Activated B cell treated with CpG ODN at 0.5 μM for 24 hours (primary cell): ENCODE measurements around the gene PLCB1. TPM values are rescaled to one million over a fixed set of nuclear protein-coding genes. Genes with fewer than 3 reads are reported as not detected.

ENCODE experiments used
- ATAC-seq: fragments of 200-7000 bp; cut with Tn5 transposase; one replicate; pipeline ENCODE4 v1.10.0; 2021; ENCODE audit warnings: low read depth, mild to moderate bottlenecking, moderate library complexity
- CTCF ChIA-PET: fragments of 350-600 bp; sonication (Branson Sonifier 250); formaldehyde crosslinking; loops from one replicate; lab custom pipeline; 2021; ENCODE audit warnings: antibody characterized with exemption; lab: Charles Lee
- POLR2A ChIA-PET: fragments of 350-600 bp; sonication (Branson Sonifier 250); formaldehyde crosslinking; loops from one replicate; lab custom pipeline; 2021; ENCODE audit warnings: antibody characterized with exemption; lab: Charles Lee
- DNase-seq: peaks from one replicate; pipeline ENCODE4 v3.0.0; 2022
- H3K27ac Mint-ChIP-seq: one replicate; pipeline ENCODE4 v1.8.0; 2020; ENCODE audit warnings: mixed read lengths
- H3K27me3 Mint-ChIP-seq: one replicate; pipeline ENCODE4 v1.8.0; 2021; ENCODE audit warnings: mixed read lengths
- H3K36me3 Mint-ChIP-seq: one replicate; pipeline ENCODE4 v1.8.0; 2021; ENCODE audit warnings: low read depth, mixed read lengths
- H3K4me1 Mint-ChIP-seq: one replicate; pipeline ENCODE4 v1.8.0; 2021; ENCODE audit warnings: mixed read lengths
- H3K4me3 Mint-ChIP-seq: one replicate; pipeline ENCODE4 v1.8.0; 2020; ENCODE audit warnings: mild to moderate bottlenecking, mixed read lengths
- H3K9me3 Mint-ChIP-seq: one replicate; pipeline ENCODE4 v1.8.0; 2020; ENCODE audit warnings: mixed read lengths
- intact Hi-C: fragments of 100-400 bp; cut with micrococcal nuclease; formaldehyde crosslinking; loops from one replicate; pipeline ENCODE4 v1.15.1; 2024
- total RNA-seq: library from RNA; stranded (reverse); gene quantifications from 2 replicates; pipeline ENCODE4 v1.2.3, GENCODE V29; 2022
- TF ChIP-seq, protein P1 (sequence below): fragments of 200-600 bp; IDR thresholded peaks from one replicate; pipeline ENCODE4 v1.8.0; 2022; ENCODE audit warnings: antibody characterized with exemption, mild to moderate bottlenecking

The PLCB1 gene
- total RNA-seq, 1 donor from 2014 or later, result 0.86 TPM

DNA sequence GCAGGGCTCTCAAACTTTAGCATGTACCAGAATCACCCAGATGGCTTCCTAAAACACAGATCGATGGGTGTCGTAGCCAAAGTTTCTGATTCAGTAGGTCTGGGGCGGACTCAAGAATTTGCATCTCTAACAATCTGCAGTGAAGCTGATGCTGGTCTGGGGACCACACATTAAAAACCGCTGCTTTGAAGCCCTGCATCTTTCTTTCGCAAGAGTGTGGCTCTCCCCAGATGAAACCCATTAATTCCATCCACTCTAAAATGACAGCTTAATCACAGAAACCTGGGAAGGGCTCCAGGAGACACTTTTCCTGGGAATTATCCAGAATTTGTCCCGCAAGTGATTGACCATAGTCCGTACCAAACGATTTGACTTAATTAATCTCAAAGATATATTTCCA is 617.0 kb downstream of the PLCB1 start:
- ATAC-seq (no peak), DNase-seq (no peak)
- POLR2A ChIA-PET, result no interaction called here
- TF ChIP-seq, protein P1, sequence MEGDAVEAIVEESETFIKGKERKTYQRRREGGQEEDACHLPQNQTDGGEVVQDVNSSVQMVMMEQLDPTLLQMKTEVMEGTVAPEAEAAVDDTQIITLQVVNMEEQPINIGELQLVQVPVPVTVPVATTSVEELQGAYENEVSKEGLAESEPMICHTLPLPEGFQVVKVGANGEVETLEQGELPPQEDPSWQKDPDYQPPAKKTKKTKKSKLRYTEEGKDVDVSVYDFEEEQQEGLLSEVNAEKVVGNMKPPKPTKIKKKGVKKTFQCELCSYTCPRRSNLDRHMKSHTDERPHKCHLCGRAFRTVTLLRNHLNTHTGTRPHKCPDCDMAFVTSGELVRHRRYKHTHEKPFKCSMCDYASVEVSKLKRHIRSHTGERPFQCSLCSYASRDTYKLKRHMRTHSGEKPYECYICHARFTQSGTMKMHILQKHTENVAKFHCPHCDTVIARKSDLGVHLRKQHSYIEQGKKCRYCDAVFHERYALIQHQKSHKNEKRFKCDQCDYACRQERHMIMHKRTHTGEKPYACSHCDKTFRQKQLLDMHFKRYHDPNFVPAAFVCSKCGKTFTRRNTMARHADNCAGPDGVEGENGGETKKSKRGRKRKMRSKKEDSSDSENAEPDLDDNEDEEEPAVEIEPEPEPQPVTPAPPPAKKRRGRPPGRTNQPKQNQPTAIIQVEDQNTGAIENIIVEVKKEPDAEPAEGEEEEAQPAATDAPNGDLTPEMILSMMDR, result no peak
- Mint-ChIP-seq H3K9me3 (no peaks in the 10 kb centered on the region), H3K27ac (no peak overlapping the region), H3K4me3 (no peak overlapping the region), H3K4me1 (no peaks in the 10 kb centered on the region), H3K27me3 (peaks cover 2% of the 10 kb centered on the region), H3K36me3 (no peaks in the 10 kb centered on the region)
- CTCF ChIA-PET, result interaction anchor here (0.9 to 1.7 kb wide), 5 partner anchors 8 to 15 kb away, joined by 3 to 5 read pairs (median 3); no protein-coding TSS in a partner anchor
- intact Hi-C loops, result no loop called here

DNA sequence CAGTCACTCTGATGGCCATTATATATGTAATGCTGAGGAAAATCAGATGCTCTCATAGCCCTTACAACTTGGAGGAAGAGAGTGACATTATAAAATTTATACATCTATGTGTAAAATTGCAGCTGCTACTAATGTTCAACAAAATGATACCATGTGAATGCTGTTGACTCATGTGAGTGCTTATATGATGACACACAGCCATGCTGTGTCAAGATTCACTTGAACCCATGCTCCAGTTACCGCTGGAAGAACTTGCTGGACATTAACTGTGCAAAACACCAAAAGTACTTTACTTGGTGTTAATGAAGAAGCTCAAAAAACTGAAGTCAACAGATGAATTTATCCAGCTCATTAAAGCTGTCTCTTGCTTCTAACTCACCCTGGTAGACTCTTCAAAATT is 617.9 kb downstream of the PLCB1 start:
- ChIA-PET CTCF (interaction anchor here (0.9 to 1.8 kb wide), 6 partner anchors 7 to 28 kb away, joined by 3 to 12 read pairs (median 4); no protein-coding TSS in a partner anchor), POLR2A (no interaction called here)
- no peak for ATAC-seq
- no peak overlapping the region for H3K4me3 Mint-ChIP-seq
- H3K36me3 Mint-ChIP-seq, result no peaks in the 10 kb centered on the region
- peaks cover 2% of the 10 kb centered on the region for H3K27me3 Mint-ChIP-seq
- DNase-seq, result no peak
- H3K9me3 Mint-ChIP-seq, result no peaks in the 10 kb centered on the region
- no peak overlapping the region for H3K27ac Mint-ChIP-seq
- TF ChIP-seq, protein P1, result no peak
- intact Hi-C loops, result no loop called here
- no peaks in the 10 kb centered on the region for H3K4me1 Mint-ChIP-seq

DNA sequence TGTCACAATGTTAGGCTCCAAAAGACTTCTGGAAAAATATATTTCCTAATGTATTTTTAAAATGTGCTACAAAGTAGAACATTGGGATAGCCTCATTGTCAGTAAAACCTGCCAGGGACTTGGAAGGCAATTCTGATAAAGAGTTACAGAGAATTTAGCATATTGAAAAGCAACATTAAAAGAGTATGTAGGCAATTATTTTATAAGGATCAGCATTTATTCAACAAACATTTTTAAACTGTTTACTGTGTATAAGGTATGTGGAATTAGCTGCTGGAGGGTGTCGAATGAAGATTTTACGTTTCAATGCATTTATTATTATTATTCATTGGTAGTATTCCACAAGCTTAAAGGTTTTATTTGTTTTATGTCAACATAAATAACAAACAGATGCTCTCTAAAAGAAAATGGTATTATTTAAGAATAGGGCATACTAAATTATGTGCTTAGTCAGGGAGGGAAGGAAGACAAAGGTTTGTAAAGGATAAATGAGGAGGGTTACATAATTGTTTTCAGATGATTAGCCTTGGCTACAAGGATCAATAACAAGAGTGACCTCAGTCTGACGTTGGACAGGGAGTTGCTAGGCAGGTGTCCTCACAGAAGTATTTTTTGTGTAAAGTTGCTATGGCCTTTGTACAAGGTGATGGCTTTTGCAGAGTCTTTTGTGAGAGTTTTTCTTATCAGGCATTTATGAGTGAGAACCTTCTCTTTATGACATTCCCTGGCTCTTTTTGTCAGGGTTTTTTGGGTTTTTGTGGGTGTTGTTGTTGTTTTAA is 623.5 kb downstream of the PLCB1 start:
- Mint-ChIP-seq H3K27ac (no peak overlapping the region), H3K9me3 (no peaks in the 10 kb centered on the region), H3K27me3 (no peaks in the 10 kb centered on the region), H3K36me3 (no peaks in the 10 kb centered on the region), H3K4me1 (no peaks in the 10 kb centered on the region), H3K4me3 (no peak overlapping the region)
- CTCF ChIA-PET, result no interaction called here
- TF ChIP-seq, protein P1, result no peak
- POLR2A ChIA-PET, result no interaction called here
- ATAC-seq, result no peak
- intact Hi-C loops, result no loop called here
- DNase-seq, result no peak

DNA sequence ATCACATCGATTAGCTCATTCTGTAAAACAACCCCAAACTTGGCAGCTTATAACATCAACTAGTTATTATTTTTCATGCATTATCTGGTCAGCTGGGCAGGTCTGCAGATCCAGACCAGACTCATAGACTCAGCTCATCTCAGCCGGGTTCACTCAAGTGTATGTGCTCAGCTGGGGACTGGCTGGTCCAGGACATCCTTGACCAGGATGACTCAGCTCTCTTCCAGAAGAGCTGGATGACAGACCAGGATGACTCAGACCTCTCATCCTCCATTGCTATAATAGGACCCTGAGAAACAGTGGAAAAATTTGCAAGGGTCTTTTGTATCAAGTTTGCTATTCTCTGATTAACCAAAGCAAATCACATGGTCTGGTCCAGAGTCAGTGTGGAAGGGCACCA is 624.3 kb downstream of the PLCB1 start:
- Mint-ChIP-seq H3K27ac (no peak overlapping the region), H3K36me3 (no peaks in the 10 kb centered on the region), H3K4me3 (no peak overlapping the region), H3K27me3 (no peaks in the 10 kb centered on the region), H3K9me3 (no peaks in the 10 kb centered on the region), H3K4me1 (no peaks in the 10 kb centered on the region)
- POLR2A ChIA-PET, result no interaction called here
- DNase-seq (no peak), ATAC-seq (no peak)
- CTCF ChIA-PET, result no interaction called here
- intact Hi-C loops, result no loop called here
- TF ChIP-seq, protein P1, result no peak

DNA sequence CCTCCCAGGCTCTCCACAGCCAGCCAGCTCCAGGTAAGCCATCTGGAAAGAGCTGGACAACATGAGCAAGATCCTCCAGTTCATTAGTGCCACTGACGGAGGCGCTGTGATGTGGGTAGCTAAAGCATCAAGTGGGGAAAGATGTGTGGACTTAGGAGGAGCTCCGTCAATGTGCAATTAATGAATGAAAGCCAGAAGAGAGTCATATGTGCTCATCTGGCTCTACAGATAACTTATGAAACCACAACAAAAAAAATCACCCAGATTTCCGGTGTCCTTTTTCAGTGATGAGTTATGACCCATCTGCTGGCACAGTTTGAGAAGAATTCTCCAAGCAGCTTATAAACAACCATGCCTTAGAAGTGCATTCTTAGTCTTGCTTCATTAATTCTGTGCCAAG is 625.1 kb downstream of the PLCB1 start:
- POLR2A ChIA-PET, result no interaction called here
- intact Hi-C loops, result no loop called here
- DNase-seq (no peak), ATAC-seq (no peak)
- CTCF ChIA-PET, result interaction anchor here (0.7 to 1.2 kb wide), 2 partner anchors 8 to 1066 kb away, joined by 3 to 4 read pairs; no protein-coding TSS in a partner anchor
- no peak overlapping the region for H3K4me3 Mint-ChIP-seq
- H3K4me1 Mint-ChIP-seq, result no peaks in the 10 kb centered on the region
- H3K27ac Mint-ChIP-seq, result no peak overlapping the region
- H3K27me3 Mint-ChIP-seq, result no peaks in the 10 kb centered on the region
- H3K36me3 Mint-ChIP-seq, result no peaks in the 10 kb centered on the region
- H3K9me3 Mint-ChIP-seq, result no peaks in the 10 kb centered on the region
- TF ChIP-seq, protein P1, result no peak
